ENCODE data around the gene MMAB. TPM values are rescaled to one million over a fixed set of nuclear protein-coding genes. Genes with fewer than 3 reads are reported as not detected.

Gene MMAB
- total and polyA plus RNA-seq, 10 of the 15 experiments (the other 5 are each of a cell fraction or from before 2014, with no cell fraction given): 10.6 to 65.3 (median 45.2) TPM

DNA sequence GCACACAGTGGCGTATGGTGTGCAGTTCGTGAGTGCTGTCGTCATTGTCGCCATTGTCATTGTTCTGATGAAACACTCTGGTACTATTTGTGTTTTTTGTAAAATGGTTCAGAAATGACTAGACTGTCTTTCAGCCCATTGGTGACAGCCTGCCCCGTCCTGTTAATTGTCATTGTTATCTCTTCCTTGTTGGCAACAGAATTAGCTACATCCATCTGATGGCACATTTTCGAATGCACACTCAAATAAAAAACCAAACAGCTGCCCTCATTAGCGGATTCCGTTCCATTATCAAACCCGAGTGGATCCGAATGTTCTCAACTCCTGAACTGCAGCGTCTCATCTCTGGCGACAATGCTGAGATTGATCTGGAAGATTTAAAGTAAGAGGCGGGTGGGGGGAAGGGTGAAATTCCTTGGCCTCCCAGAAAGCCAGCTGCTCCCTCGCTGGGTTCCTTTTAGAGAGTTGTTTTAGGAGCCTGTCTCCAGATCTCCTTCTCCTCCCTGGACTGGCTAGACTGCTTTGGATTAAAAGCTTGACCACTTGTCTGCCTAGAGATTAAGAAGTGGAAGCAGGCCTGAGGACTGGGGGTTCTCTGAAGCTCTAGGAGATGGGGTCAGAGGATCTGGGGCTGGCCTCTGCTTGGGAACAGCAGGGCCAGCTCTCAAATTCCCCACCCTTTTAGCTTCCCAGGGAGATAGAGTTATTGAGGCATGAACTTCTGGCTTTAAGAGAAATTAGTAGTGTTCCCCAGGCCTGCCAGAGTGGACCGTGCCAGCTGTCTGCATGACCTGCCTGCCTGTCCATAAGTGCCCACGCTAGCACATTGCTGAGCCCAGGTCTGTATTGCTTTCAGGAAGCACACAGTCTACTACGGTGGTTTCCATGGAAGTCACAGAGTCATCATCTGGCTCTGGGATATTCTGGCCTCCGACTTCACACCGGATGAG, 43.3 kb downstream of the MMAB start:
- DNase-seq (ENCODE audit: low read depth, low spot score) (no peak), ATAC-seq (no peak), FAIRE-seq (no peak)
- ChIA-PET SMC1A (ENCODE audit: uncharacterized antibody, unreplicated experiment) (no interaction called here), CTCF (interaction anchor here (1.0 to 1.1 kb wide), 2 partner anchors 11 to 13 kb away, joined by 3 read pairs; no protein-coding TSS in a partner anchor), RAD21 (ENCODE audit: unreplicated experiment) (no interaction called here), POLR2A (no interaction called here)
- no TSS peak for BruUV-seq (replicated peaks)
- Histone ChIP-seq H3K36me3 (ENCODE audit: control insufficient read depth in 2 of 2, insufficient read depth in 2 of 2, low read length in 1 of 2) (no peaks in the 10 kb centered on the region; a peak in 1 of 4 replicates), H3K4me2 (ENCODE audit: control insufficient read depth, insufficient read depth) (no peak overlapping the region), H3K9ac (ENCODE audit: control insufficient read depth, insufficient read depth, low read length) (no peak overlapping the region), H3K79me2 (ENCODE audit: control insufficient read depth, insufficient read depth, low read length) (no peaks in the 10 kb centered on the region), H3K27me3 (replicated peaks in 1 of 2; ENCODE audit: control insufficient read depth in 2 of 2, insufficient read depth in 2 of 2, low read length in 1 of 2) (no peaks in the 10 kb centered on the region), H4K20me1 (ENCODE audit: control insufficient read depth, insufficient read depth) (no peaks in the 10 kb centered on the region), H3K27ac (ENCODE audit: control insufficient read depth, insufficient read depth) (no peak overlapping the region), H3K4me1 (ENCODE audit: control insufficient read depth, insufficient read depth, low read length) (no peaks in the 10 kb centered on the region), H2AFZ (ENCODE audit: control insufficient read depth, low read depth, low read length) (no peak overlapping the region), H3K4me3 (no peak overlapping the region), H3K9me3 (replicated peaks; ENCODE audit: control insufficient read depth, insufficient read depth, low read length) (no peaks in the 10 kb centered on the region)
- TF ChIP-seq EGR1 (IDR thresholded peaks at IDR 0.05; ENCODE audit: borderline replicate concordance in 1 of 2, low read depth in 2 of 2, low read length in 2 of 2) (no peak), POLR2AphosphoS5 (IDR thresholded peaks at IDR 0.05; ENCODE audit: low read length) (no peak), PML (IDR thresholded peaks at IDR 0.05; ENCODE audit: low read length) (no peak), JUNB (IDR thresholded peaks at IDR 0.05) (no peak), NR2C2 (IDR thresholded peaks at IDR 0.05; ENCODE audit: borderline replicate concordance, control insufficient read depth, insufficient read length, low read depth) (no peak)
- 95% methylated on average over 19 of the region's 19 CpGs for WGBS (ENCODE audit: insufficient coverage, insufficient replicate concordance, low lambda C conversion rate, missing lambda C conversion rate)
- in situ Hi-C loops (cut with MboI) (no loop called here), intact Hi-C loops (cut with micrococcal nuclease; ENCODE audit: unreplicated experiment) (no loop called here)

- Histone ChIP-seq H2AFZ (ENCODE audit: control insufficient read depth, low read depth, low read length) (no peak overlapping the region), H3K9me3 (replicated peaks; ENCODE audit: control insufficient read depth, insufficient read depth, low read length) (no peaks in the 10 kb centered on the region), H3K9ac (ENCODE audit: control insufficient read depth, insufficient read depth, low read length) (no peak overlapping the region), H3K27me3 (replicated peaks in 1 of 2; ENCODE audit: control insufficient read depth in 2 of 2, insufficient read depth in 2 of 2, low read length in 1 of 2) (no peaks in the 10 kb centered on the region), H3K4me1 (ENCODE audit: control insufficient read depth, insufficient read depth, low read length) (no peaks in the 10 kb centered on the region), H3K36me3 (ENCODE audit: control insufficient read depth in 2 of 2, insufficient read depth in 2 of 2, low read length in 1 of 2) (peaks cover 0 to 2% of the 10 kb centered on the region in 2 experiments; a peak in 2 of 4 replicates), H3K27ac (ENCODE audit: control insufficient read depth, insufficient read depth) (no peak overlapping the region), H3K79me2 (ENCODE audit: control insufficient read depth, insufficient read depth, low read length) (no peaks in the 10 kb centered on the region), H4K20me1 (ENCODE audit: control insufficient read depth, insufficient read depth) (no peaks in the 10 kb centered on the region), H3K4me2 (ENCODE audit: control insufficient read depth, insufficient read depth) (no peak overlapping the region), H3K4me3 (no peak overlapping the region)
- ChIA-PET POLR2A (no interaction called here), CTCF (no interaction called here), SMC1A (ENCODE audit: uncharacterized antibody, unreplicated experiment) (no interaction called here), RAD21 (ENCODE audit: unreplicated experiment) (no interaction called here)
- ATAC-seq (no peak), DNase-seq (ENCODE audit: low read depth, low spot score) (no peak), FAIRE-seq (no peak)
- in situ Hi-C loops (cut with MboI) (no loop called here), intact Hi-C loops (cut with micrococcal nuclease; ENCODE audit: unreplicated experiment) (no loop called here)
- WGBS (ENCODE audit: insufficient coverage, insufficient replicate concordance, low lambda C conversion rate, missing lambda C conversion rate): 89% methylated on average over 8 of the region's 8 CpGs
- no TSS peak for BruUV-seq (replicated peaks)
- no peak for TF ChIP-seq RAD51 (IDR thresholded peaks at IDR 0.05)
- TF ChIP-seq KLF5 (IDR thresholded peaks at IDR 0.05; ENCODE audit: partially characterized antibody): no peak
- no peak for TF ChIP-seq LARP7 (IDR thresholded peaks at IDR 0.05)
- TF ChIP-seq SKIL (IDR thresholded peaks at IDR 0.05; ENCODE audit: low read depth, poor library complexity, severe bottlenecking): no peak
- no peak for TF ChIP-seq NR2C2 (IDR thresholded peaks at IDR 0.05; ENCODE audit: borderline replicate concordance, control insufficient read depth, insufficient read length, low read depth)
- no peak for TF ChIP-seq RELB (IDR thresholded peaks at IDR 0.05; ENCODE audit: low read depth)
- no peak for TF ChIP-seq CHD1 (IDR thresholded peaks at IDR 0.05; ENCODE audit: low read depth, low read length)
- TF ChIP-seq HDGF (IDR thresholded peaks at IDR 0.05): no peak
- no peak for TF ChIP-seq POU2F2 (IDR thresholded peaks at IDR 0.05; ENCODE audit: borderline replicate concordance, low read depth, low read length)
Measured at GRCh38 chr12:109527489-109528123, 45.7 kb downstream of the MMAB start.

All from GM12878 (cell line).